ENCODE data around the gene TUBB1.
"Not testable (repeated sequence)": the region's sequence is repeated elsewhere in the genome, so short reads cannot be mapped to it uniquely, and the experiment has no call there.

Gene TUBB1

GRCh38 chr20:59037386-59037785 lies 18.2 kb downstream of the TUBB1 start:
- DNase-seq (ENCODE audit: extremely low read depth in 1 of 2, low read depth in 1 of 2) = no peak

GRCh38 chr20:59039233-59039632 lies 20.0 kb downstream of the TUBB1 start:
- no peak for DNase-seq (ENCODE audit: extremely low read depth in 1 of 2, low read depth in 1 of 2)

- no peak for DNase-seq (ENCODE audit: extremely low read depth in 1 of 2, low read depth in 1 of 2)
These were observed 21.4 kb downstream of the TUBB1 start for GRCh38 chr20:59040667-59041066.

- DNase-seq (ENCODE audit: extremely low read depth in 1 of 2, low read depth in 1 of 2) = not testable (repeated sequence)
These were observed 22.3 kb downstream of the TUBB1 start for GRCh38 chr20:59041487-59041886.

GRCh38 chr20:59042151-59042795 lies 23.0 kb downstream of the TUBB1 start, which contains the start of gene PRELID3B:
TSS of gene PRELID3B (minus strand) at chr20:59042786. CDS start at chr20:59042730, 56 bp downstream.
- no peak for DNase-seq (ENCODE audit: extremely low read depth in 1 of 2, low read depth in 1 of 2)

GRCh38 chr20:59042796-59043631 lies 23.8 kb downstream of the TUBB1 start:
- peak; percentile 65 to 92 for DNase-seq (ENCODE audit: extremely low read depth in 1 of 2, low read depth in 1 of 2)

GRCh38 chr20:59043698-59044097 lies 24.5 kb downstream of the TUBB1 start:
- no peak for DNase-seq (ENCODE audit: extremely low read depth in 1 of 2, low read depth in 1 of 2)

- DNase-seq (ENCODE audit: extremely low read depth in 1 of 2, low read depth in 1 of 2) = no peak
These were observed 25.1 kb downstream of the TUBB1 start for GRCh38 chr20:59044295-59044694.

- DNase-seq (ENCODE audit: extremely low read depth in 1 of 2, low read depth in 1 of 2) = no peak
These were observed 25.6 kb downstream of the TUBB1 start for GRCh38 chr20:59044796-59045195.

GRCh38 chr20:59046862-59047261 lies 27.6 kb downstream of the TUBB1 start:
- no peak for DNase-seq (ENCODE audit: extremely low read depth in 1 of 2, low read depth in 1 of 2)

GRCh38 chr20:59047938-59048680 lies 28.9 kb downstream of the TUBB1 start:
- DNase-seq (ENCODE audit: extremely low read depth in 1 of 2, low read depth in 1 of 2) = no peak

GRCh38 chr20:59048681-59049030 lies 29.4 kb downstream of the TUBB1 start:
- no peak for DNase-seq (ENCODE audit: extremely low read depth in 1 of 2, low read depth in 1 of 2)

- DNase-seq (ENCODE audit: extremely low read depth in 1 of 2, low read depth in 1 of 2) = no peak
These were observed 31.2 kb downstream of the TUBB1 start for GRCh38 chr20:59050437-59050836.

- DNase-seq (ENCODE audit: extremely low read depth in 1 of 2, low read depth in 1 of 2) = no peak
These were observed 32.5 kb downstream of the TUBB1 start for GRCh38 chr20:59051666-59052185.

GRCh38 chr20:59055302-59055701 lies 36.1 kb downstream of the TUBB1 start:
- DNase-seq (ENCODE audit: extremely low read depth in 1 of 2, low read depth in 1 of 2) = no peak

- DNase-seq (ENCODE audit: extremely low read depth in 1 of 2, low read depth in 1 of 2) = no peak
These were observed 42.9 kb downstream of the TUBB1 start for GRCh38 chr20:59062081-59062480.

GRCh38 chr20:59063358-59064213 lies 44.4 kb downstream of the TUBB1 start:
- DNase-seq (ENCODE audit: extremely low read depth in 1 of 2, low read depth in 1 of 2) = no peak

- no peak for DNase-seq (ENCODE audit: extremely low read depth in 1 of 2, low read depth in 1 of 2)
These were observed 45.0 kb downstream of the TUBB1 start for GRCh38 chr20:59064214-59064722.

- DNase-seq (ENCODE audit: extremely low read depth in 1 of 2, low read depth in 1 of 2) = no peak
These were observed 49.3 kb downstream of the TUBB1 start for GRCh38 chr20:59068534-59068933.

- DNase-seq (ENCODE audit: extremely low read depth in 1 of 2, low read depth in 1 of 2) = no peak
These were observed 49.8 kb downstream of the TUBB1 start for GRCh38 chr20:59069026-59069425.
